ENCODE measurements around the gene ACOT7.

The ACOT7 gene

DNA sequence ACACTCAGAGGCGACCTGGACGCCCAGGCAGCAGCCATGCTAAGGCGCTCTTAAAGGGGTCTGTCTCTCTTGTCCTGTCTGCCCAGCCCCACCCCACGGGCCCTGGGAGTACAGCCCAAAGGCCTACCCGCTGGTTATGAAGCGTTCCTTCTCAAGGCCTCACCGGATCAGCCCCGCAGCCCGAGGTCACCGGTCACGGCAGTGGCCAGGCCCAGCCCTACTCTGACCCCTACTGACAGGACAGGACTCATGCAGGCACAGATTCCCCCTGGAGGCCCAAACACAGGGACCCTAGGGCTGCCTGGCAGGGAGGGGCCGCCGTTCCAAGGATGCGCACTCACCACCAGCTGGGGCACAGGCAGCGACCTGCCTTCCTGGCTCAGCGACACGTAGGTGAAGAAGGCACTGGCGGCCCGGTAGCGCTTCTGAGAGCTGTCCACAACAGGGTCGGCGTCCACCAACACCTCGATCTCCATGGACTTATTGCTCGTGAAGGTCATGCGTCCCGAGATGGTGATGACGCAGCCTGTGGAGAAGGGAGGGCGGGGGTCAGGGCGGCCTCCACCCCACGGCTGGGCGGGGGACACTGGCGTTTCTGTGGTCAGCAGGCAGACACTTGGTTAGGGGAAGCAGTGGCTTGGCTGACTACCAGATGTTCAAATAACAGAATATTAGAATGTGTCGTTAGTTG, 112.7 kb downstream of the ACOT7 start:
- FAIRE-seq: no peak

DNA sequence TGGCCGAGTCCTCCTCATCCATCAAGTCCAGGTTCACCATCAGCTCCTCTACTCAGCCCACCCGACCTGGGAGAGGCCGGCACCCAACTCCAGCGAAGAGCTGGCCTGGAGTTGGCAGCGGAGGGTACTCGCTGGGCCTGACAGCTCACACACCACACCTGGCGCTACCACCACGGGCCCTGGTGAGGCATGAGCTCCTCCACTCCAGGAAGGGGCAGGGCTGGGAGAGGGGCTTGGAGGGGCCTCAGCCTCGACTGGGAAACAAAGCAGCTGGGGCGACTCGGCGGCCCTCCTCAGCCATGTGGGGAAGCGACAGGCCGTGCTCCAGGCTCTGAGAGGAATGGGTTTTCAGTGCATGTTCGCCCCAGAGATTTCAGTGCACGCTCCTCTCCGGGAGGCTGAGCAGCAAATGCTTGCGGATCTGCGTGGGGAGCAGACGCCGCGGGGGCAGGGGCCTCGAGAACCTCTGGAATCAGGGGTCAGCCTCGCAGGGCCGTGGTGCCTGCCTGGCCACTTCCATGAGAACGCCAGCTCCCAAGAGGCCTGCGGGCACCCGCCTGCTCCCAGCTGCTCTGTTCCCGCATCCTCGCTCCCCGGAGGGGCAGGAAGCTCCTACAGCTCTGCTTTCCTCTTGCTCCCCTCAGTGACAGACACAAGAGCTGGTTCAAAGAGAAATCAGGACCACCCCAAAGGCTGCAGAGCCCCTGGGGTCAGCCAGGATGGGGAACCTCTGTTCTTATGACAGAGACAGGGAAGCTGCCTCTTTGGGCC, 113.8 kb downstream of the ACOT7 start:
- no peak for FAIRE-seq

DNA sequence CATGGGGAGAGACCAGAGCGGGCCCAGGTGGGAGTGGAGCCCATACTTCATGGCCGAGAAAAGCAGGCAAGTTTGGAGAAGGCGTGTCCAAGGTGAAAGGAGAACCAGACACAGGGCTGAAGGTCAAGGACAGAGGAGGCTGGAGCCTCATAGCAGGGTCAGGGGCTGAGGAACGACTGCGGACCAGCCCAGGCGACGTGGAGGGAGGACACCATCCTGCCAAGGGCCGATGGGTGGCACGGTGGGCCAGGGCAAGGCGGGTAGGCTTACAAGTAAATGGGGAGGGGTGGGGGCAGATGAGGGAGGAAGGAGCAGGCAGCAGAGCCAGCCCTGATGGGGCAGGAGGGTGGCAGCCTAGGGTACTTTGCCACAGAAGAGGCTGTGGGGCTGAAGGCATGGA, 114.5 kb downstream of the ACOT7 start:
- FAIRE-seq: no peak

DNA sequence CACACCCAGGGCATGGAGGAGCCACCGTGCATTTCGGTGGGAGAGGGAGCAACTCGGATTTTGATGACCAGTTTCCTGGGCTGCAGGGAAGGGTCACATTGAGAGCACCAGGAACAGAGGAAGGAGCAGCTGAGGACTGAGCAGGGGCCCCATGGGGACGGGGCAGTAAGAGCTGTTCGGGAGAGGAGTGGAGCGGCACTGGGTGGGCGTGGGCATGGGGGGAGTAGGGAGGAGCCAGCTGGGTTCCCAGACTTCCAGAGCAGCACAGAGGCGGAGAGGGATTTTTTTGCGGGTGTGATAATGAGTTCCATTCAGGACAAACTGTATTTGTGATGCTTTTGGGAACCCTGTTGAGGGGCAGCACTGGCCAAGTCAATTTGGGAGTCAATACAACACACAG, 115.3 kb downstream of the ACOT7 start:
- FAIRE-seq: no peak

DNA sequence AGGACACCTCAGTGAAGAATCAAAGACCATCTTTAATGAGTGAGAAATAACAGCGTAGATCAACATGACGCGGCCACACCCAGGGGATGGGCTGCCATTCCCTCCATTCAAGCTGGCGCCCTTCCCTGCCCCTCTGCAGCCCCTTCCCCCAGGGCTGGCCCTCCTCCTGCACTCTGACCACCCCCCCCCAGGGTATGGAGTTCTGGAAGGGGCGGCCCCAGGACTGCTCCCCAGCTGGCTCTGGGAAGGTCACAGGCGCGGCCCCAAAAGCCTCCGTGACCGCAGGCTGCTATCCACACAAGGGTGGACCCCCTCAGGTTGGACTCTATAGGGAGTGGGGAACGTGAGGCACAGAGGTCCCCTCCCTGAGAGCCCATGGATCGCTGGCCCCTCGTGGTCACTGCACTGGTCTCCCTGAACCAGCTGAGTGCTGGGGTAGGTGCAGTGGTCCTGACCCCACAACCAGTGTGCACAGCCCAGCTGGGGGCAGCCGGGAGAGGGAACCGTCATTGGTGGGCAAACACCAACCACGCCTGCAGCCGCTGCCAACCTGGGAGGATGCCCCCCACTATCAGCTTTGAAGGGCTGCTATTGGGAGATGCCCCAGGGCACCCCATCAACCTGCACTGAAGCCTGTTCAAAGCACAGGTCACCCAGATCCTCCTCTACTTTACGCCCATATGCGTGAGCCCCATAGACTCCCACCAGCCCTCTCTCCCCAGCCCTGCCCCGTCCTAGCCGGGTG, 116.6 kb downstream of the ACOT7 start:
- FAIRE-seq: no peak

DNA sequence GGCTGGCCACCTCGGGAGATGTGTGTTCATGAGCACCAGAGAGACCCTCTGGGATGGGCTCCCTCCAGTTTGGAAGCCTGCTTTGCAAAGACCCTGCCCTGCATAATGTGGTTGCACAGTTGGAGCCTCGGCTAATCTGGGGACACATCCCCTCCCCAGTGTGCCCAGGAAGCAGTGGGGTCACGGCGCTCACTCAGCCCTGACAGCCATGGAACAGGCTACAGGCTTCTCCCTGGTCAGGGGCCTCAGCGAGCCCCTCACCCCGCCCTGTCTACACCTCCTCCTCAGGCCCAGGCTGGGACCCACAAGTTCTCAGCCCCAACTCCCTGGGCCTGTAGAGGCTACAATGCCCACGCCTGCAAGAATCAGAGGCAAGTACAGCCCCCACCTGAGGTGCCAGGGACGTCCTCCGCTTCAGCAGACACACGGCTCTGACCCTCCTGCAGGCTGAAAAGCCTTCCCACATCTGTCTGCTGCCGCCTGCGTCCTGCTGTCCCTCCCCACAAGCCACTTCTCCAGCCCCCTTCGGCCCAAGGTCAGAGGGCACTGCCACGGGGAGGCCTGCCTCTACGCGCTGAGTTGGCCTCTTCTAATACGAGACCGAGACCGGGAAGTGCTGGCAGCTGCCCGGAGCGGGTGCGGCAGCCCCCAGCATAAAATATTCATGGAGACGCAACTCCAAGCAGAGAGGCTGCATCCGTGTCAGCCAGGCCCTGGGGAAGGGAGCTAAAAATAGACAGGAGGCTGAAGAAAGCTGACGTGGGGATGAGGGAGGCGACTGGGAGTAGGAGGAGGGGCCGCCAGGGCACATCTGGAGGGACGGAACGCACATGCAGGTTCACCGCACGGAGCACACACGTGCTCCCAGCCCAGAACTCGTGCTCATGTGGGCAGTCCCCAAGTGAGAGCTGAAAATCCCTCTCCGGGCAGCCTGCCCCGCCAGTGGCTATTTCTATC, 117.5 kb downstream of the ACOT7 start:
- FAIRE-seq: no peak

DNA sequence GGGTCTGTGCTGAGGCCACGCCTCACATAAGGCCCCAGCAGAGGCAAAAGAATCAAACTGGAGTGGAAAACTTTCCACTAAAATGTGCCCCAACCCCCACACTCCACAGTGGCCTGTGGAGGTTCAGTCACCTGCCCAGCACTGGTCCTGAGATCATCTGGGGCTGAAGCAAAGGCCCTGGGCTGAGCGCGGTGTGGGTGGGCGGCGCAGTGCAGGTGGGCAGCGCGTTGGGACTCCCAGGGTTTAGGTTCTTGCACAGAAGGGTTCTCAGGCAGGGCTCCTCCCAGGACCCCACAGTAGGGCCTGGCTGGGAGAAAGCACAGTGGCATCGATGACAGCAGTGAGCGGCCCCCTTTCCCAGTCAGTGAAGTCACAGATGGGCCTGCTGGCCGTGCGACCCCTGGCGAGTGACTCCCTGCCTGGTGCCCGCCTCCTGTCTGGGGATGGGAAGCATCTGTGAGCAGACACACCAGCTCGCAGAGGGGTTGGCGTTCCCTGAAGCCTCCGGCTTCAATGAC, 118.9 kb downstream of the ACOT7 start:
- no peak for FAIRE-seq

DNA sequence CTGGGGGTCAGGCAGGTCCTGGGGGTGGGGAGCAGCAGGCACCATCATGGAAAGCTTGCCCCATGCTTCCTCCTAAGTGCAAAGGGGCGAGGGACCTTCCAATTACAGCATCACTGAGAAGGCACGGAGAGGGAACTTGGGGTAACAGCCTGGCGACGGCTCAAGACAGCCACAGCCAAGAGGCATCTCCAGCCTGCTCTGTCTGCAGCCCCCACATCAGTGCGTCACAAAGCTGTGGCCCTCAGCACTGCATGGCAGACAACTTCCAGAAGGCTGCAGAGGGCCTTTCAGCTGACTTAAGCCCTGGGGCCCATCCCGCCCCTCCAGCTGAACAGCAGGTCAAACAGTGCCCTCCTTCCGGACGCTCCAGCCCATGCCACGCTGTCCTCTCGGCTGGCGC, 119.5 kb downstream of the ACOT7 start:
- FAIRE-seq: no peak

DNA sequence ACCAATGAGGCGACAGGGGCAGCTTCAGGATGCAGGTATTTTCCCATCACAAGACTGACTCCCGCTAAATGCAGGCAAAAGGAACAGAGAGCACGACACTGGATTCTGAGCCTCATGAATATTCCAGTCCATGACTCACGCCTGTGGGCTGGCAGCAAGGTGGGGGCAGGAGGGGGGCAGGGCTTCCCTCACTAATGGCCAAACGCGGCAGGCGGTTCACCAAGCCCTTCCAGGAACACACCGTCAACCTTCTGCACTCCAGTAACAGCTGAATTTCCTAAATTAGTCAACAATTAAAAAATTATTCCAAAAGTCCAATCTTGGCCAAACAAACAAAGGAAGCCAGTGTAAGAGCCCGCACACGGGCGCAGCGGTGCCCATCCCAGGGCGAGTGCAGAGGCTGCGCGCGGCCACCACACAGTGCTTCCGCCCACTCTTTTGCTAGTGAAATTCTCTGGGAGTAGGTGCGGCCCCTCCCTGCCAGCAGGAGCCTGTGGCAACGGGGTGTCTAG, 120.1 kb downstream of the ACOT7 start:
- no peak for FAIRE-seq

DNA sequence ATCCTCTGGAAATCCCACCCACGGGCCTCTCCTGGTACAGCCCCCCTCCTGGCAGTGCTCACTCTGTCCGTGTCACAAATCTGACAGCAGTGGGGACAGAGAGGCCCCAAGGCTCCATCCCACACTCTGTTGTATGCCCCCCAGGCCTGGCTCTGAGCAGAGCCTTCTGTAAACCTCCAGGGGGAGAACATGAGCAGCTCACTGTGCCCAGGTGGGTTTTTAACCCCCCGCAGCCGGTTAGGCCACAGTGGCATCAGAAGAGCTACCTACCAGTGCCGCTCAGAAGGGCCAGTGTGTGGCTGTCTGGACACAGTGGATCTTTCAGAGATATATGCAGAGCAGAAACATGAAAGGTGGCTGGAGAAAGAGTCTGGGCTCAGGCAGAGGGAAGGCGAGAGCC, 120.7 kb downstream of the ACOT7 start:
- FAIRE-seq: no peak

DNA sequence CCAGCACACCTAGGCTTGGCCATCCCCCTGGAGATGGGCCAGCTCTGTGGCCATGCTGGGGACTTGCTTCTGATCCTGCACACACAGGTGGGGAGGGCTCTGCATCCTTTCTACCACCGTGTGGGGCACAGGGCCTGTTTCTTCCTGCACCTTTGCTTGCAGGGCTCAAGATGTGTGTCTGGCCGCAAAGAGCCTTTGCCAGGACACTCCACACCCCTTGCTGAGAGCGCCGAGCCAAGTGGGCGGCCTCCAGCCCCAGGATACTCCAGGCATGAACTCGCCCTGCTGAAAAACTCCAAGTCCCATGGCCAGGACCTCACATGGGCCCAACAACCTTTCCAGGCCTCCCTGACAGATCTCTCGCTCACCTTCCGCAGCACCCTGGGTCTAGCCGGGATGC, 121.1 kb downstream of the ACOT7 start:
- FAIRE-seq: no peak

DNA sequence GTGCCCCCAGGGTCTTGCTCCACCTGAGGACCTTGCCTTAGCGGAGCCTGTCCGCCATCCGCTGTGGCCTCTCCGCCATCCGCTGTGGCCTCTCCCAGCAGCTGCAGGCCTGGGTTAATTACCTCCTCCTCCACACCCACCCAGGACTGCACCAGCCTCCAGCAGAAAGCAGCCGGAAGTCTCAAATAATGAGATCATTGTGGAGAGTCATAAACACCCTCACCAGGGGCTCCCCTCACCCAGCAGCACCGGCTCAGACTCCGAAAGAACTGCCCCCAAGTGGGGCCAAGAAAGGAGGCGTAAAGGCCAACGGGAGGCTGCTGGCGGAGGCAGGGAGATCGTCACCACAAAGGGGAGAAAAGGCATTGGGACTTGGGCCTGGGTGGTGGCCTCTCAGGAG, 122.0 kb downstream of the ACOT7 start:
- FAIRE-seq: no peak

DNA sequence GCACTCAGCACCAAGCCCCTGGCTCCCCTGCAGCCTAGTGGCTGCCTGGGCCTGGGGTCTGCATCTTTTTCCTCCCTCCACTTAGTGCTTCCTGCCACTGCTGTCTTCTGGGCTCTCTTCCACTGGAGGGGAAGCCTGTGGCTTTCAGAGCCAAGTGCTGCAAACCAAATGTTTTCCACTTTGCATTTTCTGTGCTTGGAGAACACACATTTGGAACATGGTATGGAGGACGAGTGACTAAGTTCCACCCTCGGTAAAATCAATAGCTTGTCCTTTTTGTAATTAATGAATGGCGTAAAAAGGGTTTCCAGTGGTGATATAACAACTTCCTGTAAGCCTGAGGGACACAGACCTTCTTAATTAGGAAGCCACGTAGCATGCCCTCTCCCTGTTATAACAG, 122.6 kb downstream of the ACOT7 start:
- no peak for FAIRE-seq

DNA sequence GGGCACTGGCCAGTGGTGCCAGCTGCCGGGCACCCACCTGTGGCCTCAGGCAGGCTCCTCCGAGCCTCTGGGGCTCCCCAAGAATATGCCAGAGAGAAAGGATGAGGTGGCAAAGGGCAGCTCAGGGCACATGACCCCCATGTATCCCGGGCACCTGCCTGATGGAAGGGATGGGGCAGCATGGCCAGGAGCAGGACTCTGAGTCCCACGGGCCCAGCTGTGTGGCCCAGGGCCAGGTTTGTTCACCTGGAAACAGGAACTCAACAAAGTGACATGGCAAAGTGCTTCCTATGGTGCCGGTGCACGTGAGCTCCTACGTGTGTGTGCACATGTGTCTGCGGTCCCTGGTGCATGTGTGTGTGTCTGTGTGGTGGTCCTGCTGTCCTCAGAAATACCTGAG, 123.2 kb downstream of the ACOT7 start:
- no peak for FAIRE-seq

DNA sequence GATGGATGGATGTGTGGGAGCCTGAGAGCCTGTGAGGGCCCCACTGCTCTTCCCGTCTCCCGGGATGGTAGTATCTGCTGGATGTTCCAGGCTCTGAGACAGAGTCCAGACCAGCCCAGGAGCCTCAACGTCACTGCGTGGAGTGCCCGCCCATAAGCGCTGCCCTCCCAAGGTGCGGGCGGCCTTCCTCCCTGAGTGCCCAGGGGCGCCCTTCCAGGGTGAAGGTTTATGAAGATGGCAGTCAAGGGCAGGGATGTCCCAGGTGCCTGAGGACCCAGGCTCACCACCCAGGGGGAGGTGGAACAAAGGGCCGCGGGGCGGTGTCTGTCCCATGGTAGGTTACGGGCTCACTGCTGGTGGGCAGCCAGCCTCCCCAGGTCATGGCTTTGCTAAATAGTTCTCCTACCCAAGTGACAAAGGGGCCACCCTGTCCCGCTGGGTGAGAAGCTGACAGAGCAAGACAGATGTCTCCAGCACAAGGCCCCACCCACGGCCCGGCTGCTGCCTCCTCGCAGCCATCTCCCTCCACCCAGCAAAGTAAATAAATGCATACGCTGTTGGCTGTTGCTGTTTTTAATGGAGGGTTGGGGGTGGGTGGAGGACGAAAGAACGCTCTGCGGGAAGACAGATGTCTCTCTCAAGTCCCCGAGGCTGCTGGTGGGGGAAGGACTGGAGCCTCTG, 123.7 kb downstream of the ACOT7 start:
- FAIRE-seq: no peak

DNA sequence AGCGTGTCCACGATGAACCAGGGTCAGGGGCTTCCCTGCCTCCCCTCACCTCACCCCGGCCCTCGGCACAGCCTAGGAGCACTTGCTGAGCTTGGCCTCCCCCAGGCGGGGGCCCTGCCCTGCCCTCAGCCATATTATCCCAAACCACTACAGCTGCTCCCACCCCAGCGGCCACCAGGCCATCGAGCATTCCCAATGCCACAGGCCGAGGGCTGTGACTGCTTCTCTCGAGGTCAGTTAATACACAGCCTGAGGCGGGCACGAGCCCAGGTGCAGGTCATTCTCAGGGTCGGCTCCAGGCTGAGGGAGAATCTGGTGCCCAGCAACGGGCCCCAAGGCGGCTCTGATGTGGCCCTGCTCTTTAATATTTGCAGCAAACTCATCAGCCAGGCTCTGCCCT, 124.3 kb downstream of the ACOT7 start:
- no peak for FAIRE-seq

DNA sequence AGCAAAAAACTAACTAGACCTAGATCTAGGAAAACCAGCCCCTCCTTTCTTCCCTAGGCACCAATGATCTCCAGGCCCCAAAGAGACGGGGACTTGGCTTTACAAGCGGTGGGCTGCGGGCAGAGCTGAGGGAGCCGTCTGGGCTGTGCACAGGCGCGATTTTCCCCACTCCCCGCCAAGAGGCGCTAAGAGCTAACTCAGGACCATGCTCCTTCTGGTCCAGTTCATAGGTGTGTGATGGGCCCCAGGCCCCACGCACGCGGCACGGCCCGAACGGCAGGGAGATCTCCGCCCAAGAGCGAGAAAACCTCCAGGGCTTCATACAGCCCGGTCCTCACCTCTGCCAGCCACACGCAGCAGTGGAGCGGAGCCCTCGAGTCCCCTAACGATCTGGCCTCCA, 125.2 kb downstream of the ACOT7 start:
- no peak for FAIRE-seq

DNA sequence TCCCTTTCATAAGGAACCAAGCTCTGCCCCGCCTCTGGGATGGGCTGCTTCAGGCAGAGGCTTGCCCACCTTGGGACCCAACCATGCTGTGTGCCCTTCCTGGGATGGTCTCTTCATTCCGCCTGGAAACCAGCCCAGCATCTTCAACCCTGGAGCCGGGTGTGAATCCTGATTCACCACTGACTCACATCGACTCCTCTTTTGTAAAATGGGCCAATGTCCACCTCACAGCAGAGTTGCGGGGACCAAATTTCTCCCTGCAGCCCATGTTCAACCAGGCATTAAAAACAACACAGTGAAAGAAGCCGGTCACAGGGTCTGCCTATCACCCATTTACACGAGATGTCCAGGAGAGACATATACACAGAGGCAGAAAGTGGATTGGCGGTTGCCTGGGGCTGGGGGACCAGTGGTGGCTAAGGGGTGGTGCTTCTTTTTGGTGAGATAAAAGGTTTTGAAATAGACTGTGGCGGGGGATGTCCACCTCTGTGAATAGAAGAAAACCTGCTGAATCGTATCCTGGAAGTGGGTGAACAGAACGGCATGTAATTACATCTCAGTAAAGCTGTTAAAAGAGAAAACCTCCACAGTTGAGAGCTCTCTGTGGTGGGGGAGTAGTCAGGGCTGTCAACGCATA, 125.8 kb downstream of the ACOT7 start:
- no peak for FAIRE-seq

DNA sequence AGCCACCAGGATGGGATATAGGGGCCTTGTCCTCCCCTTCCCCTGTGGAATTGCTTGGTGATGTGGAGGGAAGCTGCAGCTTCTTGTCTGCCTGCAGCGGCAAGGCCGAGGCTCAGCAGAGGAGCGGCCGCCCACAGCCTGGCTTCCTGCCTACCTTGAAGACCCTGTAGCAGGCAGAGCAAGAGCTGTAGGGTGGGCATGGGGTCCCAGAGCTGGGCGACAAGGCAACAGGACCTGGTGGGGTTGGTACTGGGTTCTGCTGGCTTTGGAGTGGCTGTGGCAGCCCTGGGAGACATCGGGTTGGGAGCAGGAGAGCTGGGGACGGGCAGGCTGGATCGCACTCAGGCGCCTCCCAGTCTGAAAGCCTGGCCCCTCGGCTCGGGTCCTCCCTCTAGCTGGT, 126.9 kb downstream of the ACOT7 start:
- no peak for FAIRE-seq

DNA sequence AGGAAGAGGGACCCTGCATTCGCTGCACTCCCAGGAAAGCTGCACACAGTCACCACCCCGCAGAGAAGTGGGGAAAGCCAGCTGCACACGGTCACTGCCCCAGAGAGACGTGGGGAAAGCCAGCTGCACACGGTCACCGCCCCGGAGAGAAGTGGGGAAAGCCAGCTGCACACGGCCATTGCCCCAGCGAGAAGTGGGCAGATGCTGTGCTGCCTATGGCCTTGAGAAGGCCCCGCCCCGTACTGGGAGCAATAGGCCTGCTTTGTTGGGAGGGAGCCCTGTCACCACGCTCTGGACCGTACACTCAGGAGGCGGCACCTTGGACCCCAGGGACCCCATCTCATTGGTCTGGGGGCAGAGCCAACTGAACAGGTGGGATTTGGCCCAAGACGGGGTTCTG, 128.4 kb downstream of the ACOT7 start:
- FAIRE-seq: no peak

DNA sequence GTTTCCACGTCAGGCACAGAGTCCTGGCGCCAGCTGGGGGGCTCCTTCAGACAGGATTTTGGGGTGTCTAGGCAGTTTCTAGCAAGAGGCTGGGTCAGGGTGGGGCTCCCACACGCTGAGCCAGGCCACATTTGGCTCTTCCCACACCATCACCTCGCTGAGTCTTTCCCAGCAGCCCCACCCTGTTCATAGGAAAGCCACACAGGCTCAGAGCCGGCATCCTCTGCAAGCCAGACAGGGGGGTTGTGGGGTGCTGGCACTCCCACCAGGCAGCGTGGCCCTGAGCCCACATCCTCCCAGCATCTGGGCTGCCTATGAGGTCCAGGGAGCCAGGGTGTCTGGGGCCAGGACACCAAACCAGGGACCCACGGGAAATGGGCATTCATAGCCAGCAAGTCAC, 129.9 kb downstream of the ACOT7 start:
- FAIRE-seq: no peak
